PC-3 (cell line): ENCODE measurements around the gene CPSF3. TPM values are rescaled to one million over a fixed set of nuclear protein-coding genes. Genes with fewer than 3 reads are reported as not detected.

Experiments used
- ATAC-seq: fragments of 200-7000 bp; cut with Tn5 transposase; 2 replicates; pipeline ENCODE4 v1.9.1; 2020; ENCODE audit warnings: mild to moderate bottlenecking, moderate library complexity
- BruUV-seq: library from RNA; stranded (reverse); fragments of 400-500 nt; replicated peaks from 2 replicates; lab custom pipeline; 2021; lab: Mats Ljungman, UMichigan
- CTCF ChIA-PET: fragments of 300-600 bp; sonication (Branson Sonifier 250); formaldehyde crosslinking; loops from one replicate; lab custom pipeline; 2022; ENCODE audit warnings: antibody characterized with exemption; lab: Charles Lee
- POLR2A ChIA-PET: fragments of 300-600 bp; sonication (Branson Sonifier 250); formaldehyde crosslinking; loops from one replicate; lab custom pipeline; 2022; ENCODE audit warnings: antibody characterized with exemption; ENCODE audit not compliant: unreplicated experiment; lab: Charles Lee
- DNase-seq: peaks from one replicate; pipeline ENCODE4 v3.0.0-alpha.2; 2015
- H2AFZ ChIP-seq: fragments of 300-600 bp; sonication (generic); 2 replicates; pipeline ENCODE4 v1.6.0; 2016; ENCODE audit warnings: antibody characterized with exemption, low read length
- H3F3A ChIP-seq: fragments of 300-600 bp; sonication (generic); one replicate; pipeline ENCODE4 v1.6.0; 2017; ENCODE audit warnings: antibody characterized with exemption, low read length, control low read depth, mild to moderate bottlenecking; ENCODE audit not compliant: unreplicated experiment
- H3K27ac ChIP-seq: fragments of 300-600 bp; sonication (generic); 2 replicates; pipeline ENCODE4 v1.5.1; 2016; ENCODE audit warnings: mild to moderate bottlenecking, low read length
- H3K27me3 ChIP-seq: fragments of 300-600 bp; sonication (generic); 2 replicates; pipeline ENCODE4 v1.6.1; 2016; ENCODE audit warnings: low read length, mixed read lengths
- H3K36me3 ChIP-seq: fragments of 300-600 bp; sonication (generic); 2 replicates; pipeline ENCODE4 v1.6.1; 2016; ENCODE audit warnings: low read depth, mixed run types, low read length, mixed read lengths
- H3K4me1 ChIP-seq: fragments of 300-600 bp; sonication (generic); 2 replicates; pipeline ENCODE4 v1.5.1; 2016; ENCODE audit warnings: low read length; ENCODE audit not compliant: insufficient read depth
- H3K4me2 ChIP-seq: fragments of 300-600 bp; sonication (generic); 2 replicates; pipeline ENCODE4 v1.6.0; 2016; ENCODE audit warnings: low read length
- H3K4me3 ChIP-seq: fragments of 300-600 bp; sonication (generic); 2 replicates; pipeline ENCODE4 v1.5.1; 2016; ENCODE audit warnings: mild to moderate bottlenecking, low read length, mixed read lengths
- H3K79me2 ChIP-seq: fragments of 300-600 bp; sonication (generic); 2 replicates; pipeline ENCODE4 v1.6.1; 2017; ENCODE audit warnings: low read length, mixed read lengths
- H3K9ac ChIP-seq: fragments of 300-600 bp; sonication (generic); 2 replicates; pipeline ENCODE4 v1.6.0; 2016; ENCODE audit warnings: mild to moderate bottlenecking, low read length
- H3K9me2 ChIP-seq: fragments of 300-600 bp; sonication (generic); replicated peaks from 2 replicates; pipeline ENCODE4 v1.6.1; 2016; ENCODE audit warnings: mixed run types, low read length, mixed read lengths
- H3K9me3 ChIP-seq: fragments of 300-600 bp; sonication (generic); 2 replicates; pipeline ENCODE4 v1.6.1; 2016; ENCODE audit warnings: low read length, mixed read lengths
- H4K20me1 ChIP-seq: fragments of 300-600 bp; sonication (generic); 2 replicates; pipeline ENCODE4 v1.6.1; 2016; ENCODE audit warnings: low read length, mixed read lengths
- CTCF ChIP-seq: fragments of 300-600 bp; sonication (generic); conservative IDR thresholded peaks from 2 replicates; pipeline ENCODE4 v1.5.1; 2017; ENCODE audit warnings: antibody characterized with exemption, low read depth, mild to moderate bottlenecking, low read length
- EZH2 ChIP-seq: fragments of 300-600 bp; sonication (generic); IDR thresholded peaks from one replicate; pipeline ENCODE4 v1.6.1; 2017; ENCODE audit warnings: antibody characterized with exemption, mild to moderate bottlenecking, low read length; ENCODE audit not compliant: unreplicated experiment
- EZH2phosphoT487 ChIP-seq: fragments of 300-600 bp; sonication (generic); IDR thresholded peaks from 2 replicates; pipeline ENCODE4 v1.6.1; 2018; ENCODE audit warnings: mild to moderate bottlenecking, antibody characterized with exemption, low read length, borderline replicate concordance
- intact Hi-C: fragments of 100-400 bp; cut with micrococcal nuclease; formaldehyde crosslinking; loops from 2 replicates; pipeline ENCODE4 v1.9.0; 2023
- total RNA-seq: library from RNA; depleted of rRNA; stranded (reverse); fragments of >200 nt; gene quantifications from 2 replicates; pipeline ENCODE4 v1.2.3, GENCODE V29; 2014

The CPSF3 gene
- total RNA-seq, 1 experiment from 2014 or later = 60.1 TPM

- H3F3A ChIP-seq = peaks cover 17% of the 10 kb centered on the region
- H3K27ac ChIP-seq = peak overlapping the region; percentile 99
- intact Hi-C loops = no loop called here
- POLR2A ChIA-PET = no interaction called here
- H3K4me1 ChIP-seq = peaks cover 70% of the 10 kb centered on the region
- peaks cover 42% of the 10 kb centered on the region for H3K36me3 ChIP-seq
- H3K79me2 ChIP-seq = no peaks in the 10 kb centered on the region
- no peaks in the 10 kb centered on the region for H3K9me3 ChIP-seq
- peak overlapping the region; percentile 84 for H3K9ac ChIP-seq
- H3K27me3 ChIP-seq = no peaks in the 10 kb centered on the region
- BruUV-seq = TSS peak; percentile 13
- CTCF ChIA-PET = no interaction called here
- H3K9me2 ChIP-seq = no peaks in the 10 kb centered on the region
- ATAC-seq = peak; percentile 82
- H4K20me1 ChIP-seq = no peaks in the 10 kb centered on the region
- H2AFZ ChIP-seq = no peak overlapping the region
- DNase-seq = peak; percentile 97
- H3K4me3 ChIP-seq = peak overlapping the region; percentile 18
- H3K4me2 ChIP-seq = peak overlapping the region; percentile 77
- TF ChIP-seq EZH2phosphoT487 (no peak), EZH2 (no peak), CTCF (no peak)
Measured at GRCh38 chr2:9380702-9381628, 42.5 kb upstream of the CPSF3 start.

- intact Hi-C loops = no loop called here
- Histone ChIP-seq H3K27ac (peak overlapping the region; percentile 5; the same call in 1 of the 2 replicates), H3K4me2 (no peak overlapping the region), H3K9me2 (no peaks in the 10 kb centered on the region), H3K4me1 (peaks cover 76% of the 10 kb centered on the region), H2AFZ (no peak overlapping the region), H4K20me1 (no peaks in the 10 kb centered on the region), H3K9me3 (no peaks in the 10 kb centered on the region), H3F3A (peaks cover 18% of the 10 kb centered on the region), H3K4me3 (no peak overlapping the region), H3K27me3 (no peaks in the 10 kb centered on the region), H3K79me2 (no peaks in the 10 kb centered on the region), H3K36me3 (peaks cover 42% of the 10 kb centered on the region), H3K9ac (no peak overlapping the region)
- BruUV-seq = no TSS peak
- DNase-seq (peak; percentile 10), ATAC-seq (no peak)
- POLR2A ChIA-PET = no interaction called here
- TF ChIP-seq EZH2 = no peak
- TF ChIP-seq EZH2phosphoT487 = no peak
- TF ChIP-seq CTCF = no peak
- CTCF ChIA-PET = no interaction called here
Measured at GRCh38 chr2:9382604-9383235, 40.7 kb upstream of the CPSF3 start.
